Trophoblast cell (in vitro differentiated cells and primary cell): ENCODE data around the gene SERPINA9.

Source experiments
- DNase-seq, 2 donors: peaks; one replicate each; pipeline ENCODE4 v3.0.0-alpha.2; 2016
- H2AFZ ChIP-seq: 2 replicates; pipeline ENCODE4 v1.6.1; 2013; ENCODE audit warnings: low read length, moderate library complexity, mild to moderate bottlenecking; ENCODE audit not compliant: insufficient read depth, poor library complexity
- H2AK5ac ChIP-seq: 2 replicates; pipeline ENCODE4 v1.6.1; 2013; ENCODE audit warnings: mild to moderate bottlenecking, low read length
- H2BK120ac ChIP-seq: 2 replicates; pipeline ENCODE4 v1.6.1; 2013; ENCODE audit warnings: low read length, mild to moderate bottlenecking, moderate library complexity; ENCODE audit not compliant: insufficient read depth, poor library complexity
- H2BK12ac ChIP-seq: 2 replicates; pipeline ENCODE4 v1.6.1; 2013; ENCODE audit warnings: mild to moderate bottlenecking, low read length, moderate library complexity
- H2BK5ac ChIP-seq: 2 replicates; pipeline ENCODE4 v1.6.1; 2013; ENCODE audit warnings: low read length, low read depth, moderate library complexity, mild to moderate bottlenecking; ENCODE audit not compliant: poor library complexity
- H3K14ac ChIP-seq: 2 replicates; pipeline ENCODE4 v1.6.1; 2013; ENCODE audit warnings: mild to moderate bottlenecking, low read length
- H3K18ac ChIP-seq: 2 replicates; pipeline ENCODE4 v1.6.1; 2013; ENCODE audit warnings: mild to moderate bottlenecking, low read length
- H3K23ac ChIP-seq: 2 replicates; pipeline ENCODE4 v1.6.1; 2013; ENCODE audit warnings: low read length
- H3K27ac ChIP-seq: 2 replicates; pipeline ENCODE4 v1.5.1; 2013; ENCODE audit warnings: low read depth, mild to moderate bottlenecking, inconsistent platforms, low read length, moderate library complexity
- H3K27me3 ChIP-seq: 2 replicates; pipeline ENCODE4 v1.6.1; 2013; ENCODE audit warnings: inconsistent platforms, mild to moderate bottlenecking, low read length, moderate library complexity; ENCODE audit not compliant: insufficient read depth
- H3K36me3 ChIP-seq, 2 experiments: 1 replicate in 1 of 2; 2 replicates in 1 of 2; pipeline ENCODE4 v1.6.1; 2013; ENCODE audit warnings: low read length in 2 of 2, mild to moderate bottlenecking in 2 of 2, moderate library complexity in 1 of 2; ENCODE audit not compliant: insufficient read depth in 2 of 2, control insufficient read depth in 1 of 2
- H3K4ac ChIP-seq: 2 replicates; pipeline ENCODE4 v1.6.1; 2013; ENCODE audit warnings: low read depth, mild to moderate bottlenecking, low read length, moderate library complexity
- H3K4me1 ChIP-seq, 2 experiments: 1 replicate in 1 of 2; 2 replicates in 1 of 2; pipeline ENCODE4 v1.6.1; 2013; ENCODE audit warnings: low read length in 2 of 2, mild to moderate bottlenecking in 2 of 2, moderate library complexity in 1 of 2; ENCODE audit not compliant: insufficient read depth in 2 of 2, control insufficient read depth in 1 of 2
- H3K4me2 ChIP-seq: 2 replicates; pipeline ENCODE4 v1.6.1; 2013; ENCODE audit warnings: inconsistent platforms, mild to moderate bottlenecking, low read length, moderate library complexity
- H3K4me3 ChIP-seq: 2 replicates; pipeline ENCODE4 v1.5.1; 2013; ENCODE audit warnings: mild to moderate bottlenecking, low read depth, low read length, inconsistent platforms
- H3K79me1 ChIP-seq: one replicate; pipeline ENCODE4 v1.6.1; 2013; ENCODE audit warnings: low read length
- H3K79me2 ChIP-seq: 2 replicates; pipeline ENCODE4 v1.6.1; 2013; ENCODE audit warnings: low read length, mild to moderate bottlenecking; ENCODE audit not compliant: control insufficient read depth, insufficient read depth, poor library complexity
- H3K9ac ChIP-seq: 2 replicates; pipeline ENCODE4 v1.6.1; 2013; ENCODE audit warnings: mild to moderate bottlenecking, low read length
- H3K9me3 ChIP-seq: 2 replicates; pipeline ENCODE4 v1.6.1; 2013; ENCODE audit warnings: low read depth, mild to moderate bottlenecking, control low read depth, inconsistent platforms, low read length; ENCODE audit not compliant: insufficient read depth
- H4K12ac ChIP-seq: 2 replicates; pipeline ENCODE4 v1.6.1; 2013; ENCODE audit warnings: low read depth, mild to moderate bottlenecking, low read length, moderate library complexity
- H4K8ac ChIP-seq: 2 replicates; pipeline ENCODE4 v1.6.1; 2013; ENCODE audit warnings: low read depth, mild to moderate bottlenecking, low read length, moderate library complexity
- H4K91ac ChIP-seq: one replicate; pipeline ENCODE4 v1.6.1; 2013; ENCODE audit warnings: low read depth, mild to moderate bottlenecking, low read length, moderate library complexity
- WGBS: extraction: QIAGEN DNeasy Blood & Tissue Kit; methylation state at CpG from one replicate; pipeline ENCODE4 v1.1.7; 2013; ENCODE audit warnings: missing lambda C conversion rate; ENCODE audit not compliant: insufficient read length, insufficient coverage; ENCODE audit errors: extremely low coverage; 5-methylcytosine and 5-hydroxymethylcytosine counted together

Gene SERPINA9

DNA sequence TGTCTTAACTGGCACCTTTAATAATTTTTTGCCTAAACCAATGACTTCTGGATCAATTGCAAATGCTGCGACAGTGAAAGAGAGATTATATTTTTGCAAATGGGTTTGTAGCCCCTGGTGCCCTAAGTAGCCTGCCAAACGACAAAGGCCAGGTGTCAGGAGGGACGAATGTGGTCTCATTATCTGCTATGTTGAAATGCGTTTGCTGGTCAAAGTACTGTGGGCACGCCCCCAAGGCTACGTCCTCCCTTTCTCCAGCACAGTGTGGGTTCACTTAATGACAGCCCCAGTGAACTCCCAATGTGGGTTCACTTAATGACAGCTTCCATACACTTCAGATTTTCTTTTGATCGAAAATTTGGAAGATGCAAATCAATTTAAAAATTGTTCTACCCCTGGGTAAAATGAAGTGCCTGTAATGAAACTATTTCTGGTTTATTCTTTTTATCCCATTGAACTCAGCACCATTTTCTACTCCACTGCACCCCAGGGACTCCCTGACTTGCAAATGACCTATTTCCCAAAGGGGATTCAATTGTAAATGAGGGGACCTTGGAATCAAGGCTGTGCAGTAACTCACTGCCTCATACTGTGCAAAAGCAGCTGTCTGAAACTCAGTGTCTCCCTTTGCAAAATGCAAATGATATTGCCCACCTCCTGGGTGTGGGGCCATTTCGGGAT, 24.8 kb downstream of the SERPINA9 start:
- H2BK120ac ChIP-seq, result no peak overlapping the region
- H3K4ac ChIP-seq, result no peak overlapping the region
- H3K27ac ChIP-seq, result no peak overlapping the region
- no peaks in the 10 kb centered on the region for H3K79me1 ChIP-seq
- no peak overlapping the region for H3K9ac ChIP-seq
- H3K23ac ChIP-seq, result no peak overlapping the region
- H2AFZ ChIP-seq, result no peak overlapping the region
- no peak overlapping the region for H3K4me3 ChIP-seq
- H3K14ac ChIP-seq, result no peak overlapping the region
- DNase-seq, result no peak
- H3K18ac ChIP-seq, result no peak overlapping the region
- no peak overlapping the region for H4K91ac ChIP-seq
- no peak overlapping the region for H2BK5ac ChIP-seq
- H2BK12ac ChIP-seq, result no peak overlapping the region
- H3K36me3 ChIP-seq, result no peaks in the 10 kb centered on the region
- no peaks in the 10 kb centered on the region for H3K9me3 ChIP-seq
- H4K8ac ChIP-seq, result no peak overlapping the region
- no peaks in the 10 kb centered on the region for H3K79me2 ChIP-seq
- no peaks in the 10 kb centered on the region for H3K27me3 ChIP-seq
- no peaks in the 10 kb centered on the region for H3K4me1 ChIP-seq
- no peak overlapping the region for H3K4me2 ChIP-seq
- no peak overlapping the region for H2AK5ac ChIP-seq
- no CpG with 5 or more reads among the region's 8 CpGs for WGBS
- H4K12ac ChIP-seq, result no peak overlapping the region

DNA sequence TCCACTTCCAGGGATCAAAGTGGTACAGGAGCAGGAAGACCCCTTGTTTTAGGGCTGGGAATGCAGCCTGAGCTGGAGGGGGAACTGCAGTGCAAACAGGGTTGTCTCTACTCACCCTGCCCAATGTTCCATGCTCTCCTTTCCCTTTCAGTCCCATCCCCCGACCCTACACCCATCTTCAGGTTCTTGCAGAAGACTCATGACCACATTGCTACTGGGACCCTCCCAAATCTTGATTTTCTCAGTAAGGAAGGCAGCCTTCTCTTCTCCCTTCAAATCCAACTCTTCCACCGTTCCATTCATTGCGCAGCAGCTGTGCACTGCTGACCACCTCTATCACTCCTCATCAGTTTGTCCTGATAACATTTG, 25.3 kb downstream of the SERPINA9 start:
- Histone ChIP-seq H3K18ac (no peak overlapping the region), H4K8ac (no peak overlapping the region), H3K4me1 (no peaks in the 10 kb centered on the region), H2AFZ (no peak overlapping the region), H3K79me1 (no peaks in the 10 kb centered on the region), H4K91ac (no peak overlapping the region), H2BK5ac (no peak overlapping the region), H2BK12ac (no peak overlapping the region), H3K27ac (no peak overlapping the region), H3K9me3 (no peaks in the 10 kb centered on the region), H3K14ac (no peak overlapping the region), H3K4me3 (no peak overlapping the region), H3K4ac (no peak overlapping the region), H3K36me3 (no peaks in the 10 kb centered on the region), H2AK5ac (no peak overlapping the region), H3K9ac (no peak overlapping the region), H3K4me2 (no peak overlapping the region), H2BK120ac (no peak overlapping the region), H4K12ac (no peak overlapping the region), H3K27me3 (no peaks in the 10 kb centered on the region), H3K79me2 (no peaks in the 10 kb centered on the region), H3K23ac (no peak overlapping the region)
- DNase-seq, result no peak
- WGBS, result no CpG with 5 or more reads among the region's 3 CpGs

DNA sequence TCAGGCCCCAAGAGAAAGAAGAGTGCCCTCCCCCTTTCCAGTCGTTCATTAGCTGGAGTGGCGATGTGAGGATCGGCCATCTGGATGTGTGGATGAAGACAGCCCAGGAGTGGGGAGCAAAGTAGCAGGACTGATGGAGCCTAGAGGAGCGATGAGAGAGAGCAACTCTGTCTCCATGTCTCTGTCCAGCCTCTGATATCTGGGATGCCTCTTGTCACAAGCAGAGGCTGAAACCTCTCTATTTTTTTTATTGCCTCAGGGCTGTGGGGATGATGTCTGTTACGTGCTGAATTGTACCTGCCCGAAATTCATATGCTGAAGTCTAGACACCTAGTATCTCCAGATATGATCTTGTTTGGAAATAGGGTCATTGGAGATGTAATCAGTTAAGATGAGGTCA, 26.1 kb downstream of the SERPINA9 start:
- Histone ChIP-seq H2BK5ac (no peak overlapping the region), H3K4me2 (no peak overlapping the region), H3K9ac (no peak overlapping the region), H3K9me3 (no peaks in the 10 kb centered on the region), H3K27me3 (no peaks in the 10 kb centered on the region), H3K18ac (no peak overlapping the region), H2AK5ac (no peak overlapping the region), H3K23ac (no peak overlapping the region), H3K27ac (no peak overlapping the region), H2BK120ac (no peak overlapping the region), H4K91ac (no peak overlapping the region), H3K79me1 (no peaks in the 10 kb centered on the region), H3K14ac (no peak overlapping the region), H3K4me3 (no peak overlapping the region), H3K36me3 (no peaks in the 10 kb centered on the region), H4K8ac (no peak overlapping the region), H3K4me1 (no peaks in the 10 kb centered on the region), H2BK12ac (no peak overlapping the region), H3K4ac (no peak overlapping the region), H4K12ac (no peak overlapping the region), H2AFZ (no peak overlapping the region), H3K79me2 (no peaks in the 10 kb centered on the region)
- peak in 1 of 2 donors; percentile 68 for DNase-seq
- no CpG with 5 or more reads among the region's 6 CpGs for WGBS

DNA sequence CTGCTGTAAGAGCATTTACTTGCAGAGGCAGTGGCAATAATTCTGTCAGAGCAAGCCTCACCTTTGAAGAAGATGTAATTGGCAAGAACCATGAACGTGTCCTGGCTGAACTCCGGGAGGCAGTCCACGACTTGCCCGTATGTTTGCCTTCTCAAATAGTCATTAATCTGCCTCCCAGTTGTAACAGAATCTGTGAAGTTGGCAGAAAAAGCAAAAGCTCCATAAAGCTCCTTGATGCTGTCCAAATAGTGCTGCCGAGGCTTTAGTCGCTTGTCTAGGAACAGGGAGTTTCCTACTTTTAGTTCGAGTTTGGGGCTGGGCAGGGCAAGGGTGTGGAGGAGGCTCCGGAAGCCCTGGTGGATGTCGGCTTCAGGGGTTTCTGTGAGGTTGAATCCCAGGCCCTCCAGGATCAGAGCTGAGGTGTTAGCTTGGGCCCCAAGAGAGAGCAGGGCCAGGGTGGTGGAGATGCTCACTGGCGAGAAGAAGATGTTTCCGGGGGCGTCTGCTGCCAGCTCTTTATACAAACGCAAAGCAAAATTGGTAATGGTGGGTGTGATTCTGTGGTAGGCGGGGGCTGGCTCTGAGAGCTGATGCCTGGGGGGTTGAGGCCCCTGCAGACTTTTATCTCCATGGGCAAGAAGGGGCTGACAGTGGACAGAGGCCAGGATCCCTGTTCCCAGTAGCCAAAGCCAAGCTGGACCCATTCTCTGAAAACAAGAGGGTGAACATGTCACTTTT, 27.8 kb downstream of the SERPINA9 start:
- Histone ChIP-seq H3K9ac (no peak overlapping the region), H3K4ac (no peak overlapping the region), H2AFZ (no peak overlapping the region), H4K12ac (no peak overlapping the region), H3K79me2 (no peaks in the 10 kb centered on the region), H3K36me3 (no peaks in the 10 kb centered on the region), H3K27me3 (no peaks in the 10 kb centered on the region), H3K9me3 (no peaks in the 10 kb centered on the region), H3K23ac (no peak overlapping the region), H2BK120ac (no peak overlapping the region), H3K27ac (no peak overlapping the region), H2BK12ac (no peak overlapping the region), H3K79me1 (no peaks in the 10 kb centered on the region), H3K18ac (no peak overlapping the region), H3K4me3 (no peak overlapping the region), H4K8ac (no peak overlapping the region), H3K14ac (no peak overlapping the region), H4K91ac (no peak overlapping the region), H2AK5ac (no peak overlapping the region), H3K4me2 (no peak overlapping the region), H2BK5ac (no peak overlapping the region), H3K4me1 (no peaks in the 10 kb centered on the region)
- no CpG with 5 or more reads among the region's 14 CpGs for WGBS
- DNase-seq, result no peak
